ENCODE data around the gene NPAS3.

DNA sequence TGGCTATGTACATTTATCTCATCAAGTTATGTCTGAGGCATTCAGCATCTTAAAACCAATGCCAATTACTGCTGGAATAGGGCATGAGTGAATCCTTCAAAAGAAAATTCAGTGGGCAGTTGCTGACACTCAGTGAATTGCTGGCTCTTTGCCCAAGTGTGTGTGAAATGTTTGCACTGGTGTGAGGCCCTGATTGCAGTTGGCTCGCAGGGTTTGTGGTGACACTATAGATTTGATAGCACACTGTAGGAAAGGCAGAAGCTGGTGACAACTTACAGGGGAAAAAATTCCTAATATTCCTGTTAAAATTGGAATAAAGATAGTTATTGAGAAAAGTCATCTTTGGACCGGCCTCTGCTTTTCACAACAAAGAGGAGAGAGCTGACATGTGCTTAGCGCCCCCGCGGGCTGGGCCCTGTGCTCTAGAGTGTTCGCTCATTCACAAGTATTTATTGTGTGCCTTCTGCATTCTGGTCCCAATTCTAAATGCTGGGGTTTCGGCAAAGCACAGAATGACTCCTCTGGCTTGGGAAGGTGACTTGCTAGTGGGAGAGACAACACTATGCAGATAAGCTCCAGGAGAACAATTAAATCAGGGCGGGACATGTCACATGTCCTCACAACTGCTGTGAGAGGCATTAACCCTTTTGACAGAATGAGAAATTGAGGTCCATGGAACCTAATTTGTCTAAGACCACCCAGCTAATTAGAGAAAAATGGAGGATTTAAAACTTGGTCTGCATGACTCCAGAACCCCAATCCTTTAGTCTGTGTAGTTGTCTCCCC is 418.7 kb downstream of the NPAS3 start:
- TF ChIP-seq CTCF (IDR thresholded peaks at IDR 0.05) (no peak), POLR2A (IDR thresholded peaks at IDR 0.05) (no peak)

All from uterus (tissue), 2 donors.